ENCODE results near the gene DEGS2.

DEGS2 gene

DNA sequence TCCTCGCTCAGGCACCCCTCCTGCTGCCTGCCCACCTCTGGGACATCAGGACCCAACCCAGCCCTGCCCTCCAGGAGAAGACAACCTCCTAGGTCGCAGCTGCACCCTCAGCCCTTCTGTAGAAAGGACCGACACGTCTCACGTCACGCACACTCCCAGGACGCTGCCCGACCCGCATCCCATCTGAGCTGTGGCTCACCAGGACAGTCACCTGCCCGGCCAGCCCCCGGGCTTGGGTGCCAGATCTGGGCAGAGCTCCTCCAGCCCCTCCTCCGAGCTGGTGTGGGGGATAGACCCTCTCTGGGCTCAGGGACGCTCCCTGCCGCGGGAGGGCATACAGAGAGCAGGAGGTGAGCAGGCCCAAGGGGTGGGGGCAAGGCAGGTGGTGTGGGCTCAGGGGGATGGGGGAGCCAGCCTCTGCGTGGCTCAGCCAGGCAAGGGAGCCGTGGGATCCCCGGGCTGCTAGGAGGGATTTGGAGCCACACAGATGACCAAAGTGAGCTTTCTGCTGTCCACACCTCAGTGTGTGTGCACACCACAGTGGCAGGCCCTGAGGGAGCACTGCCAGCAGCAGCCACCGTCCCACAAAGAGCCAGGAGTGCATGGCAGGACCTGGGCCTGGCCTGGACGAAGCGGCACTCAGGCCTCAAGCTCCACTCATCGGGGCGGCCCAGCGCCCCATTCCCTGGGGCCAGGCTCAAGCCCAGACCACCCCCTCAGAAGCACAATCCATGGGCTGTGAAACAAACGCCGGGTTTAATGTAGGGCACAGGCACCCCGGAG is 13.6 kb downstream of the DEGS2 start:
- no peak overlapping the region for H3K4me3 ChIP-seq (ENCODE audit: low read depth, low read length)
- DNase-seq (ENCODE audit: low read depth, low spot score): no peak
- ChIA-PET POLR2A (no interaction called here), CTCF (interaction anchor here (0.6 to 1.2 kb wide), 2 partner anchors 10 to 12 kb away, joined by 3 read pairs; no protein-coding TSS in a partner anchor)
- TF ChIP-seq CTCF (IDR thresholded peaks at IDR 0.05; ENCODE audit: insufficient read depth, low read length, missing control alignments): no peak

DNA sequence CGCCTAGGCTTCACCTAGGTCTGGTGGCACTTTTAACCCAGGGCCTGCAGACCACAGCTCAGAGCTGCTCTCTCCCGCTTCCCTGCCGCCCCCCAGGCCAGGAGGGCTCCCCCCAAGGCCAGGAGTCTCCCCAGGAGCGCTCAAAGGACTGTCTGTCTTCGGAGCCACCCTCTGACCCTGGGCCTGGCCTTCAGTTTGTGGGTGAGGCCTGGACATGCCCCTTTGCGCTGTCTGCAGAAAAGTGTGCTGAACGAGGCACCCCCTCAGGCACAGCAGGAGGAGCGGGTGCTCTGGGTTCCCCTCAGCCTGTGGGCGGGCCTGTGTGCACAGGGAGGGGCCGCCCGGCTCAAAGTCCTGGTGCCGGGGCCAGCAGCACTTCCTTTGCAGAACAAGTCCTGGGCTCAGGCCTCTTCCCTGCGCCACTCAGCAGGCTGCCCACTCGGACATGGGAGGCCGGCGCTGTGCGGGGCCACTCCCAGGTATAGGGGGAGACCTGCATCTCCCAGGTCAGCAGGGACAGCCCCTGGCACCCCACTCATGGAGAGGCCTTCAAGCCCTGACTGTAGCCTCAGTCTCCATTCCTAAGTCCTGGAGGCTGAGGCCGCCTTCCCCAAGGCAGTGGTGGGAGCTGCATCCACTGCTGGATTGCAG is 14.3 kb downstream of the DEGS2 start:
- POLR2A ChIA-PET: no interaction called here
- no peak for DNase-seq (ENCODE audit: low read depth, low spot score)
- no peak overlapping the region for H3K4me3 ChIP-seq (ENCODE audit: low read depth, low read length)
- CTCF ChIA-PET: interaction anchor here (1.2 kb wide), 1 partner anchor 12 kb away, joined by 3 read pairs; no protein-coding TSS in a partner anchor
- no peak for TF ChIP-seq CTCF (IDR thresholded peaks at IDR 0.05; ENCODE audit: insufficient read depth, low read length, missing control alignments)

DNA sequence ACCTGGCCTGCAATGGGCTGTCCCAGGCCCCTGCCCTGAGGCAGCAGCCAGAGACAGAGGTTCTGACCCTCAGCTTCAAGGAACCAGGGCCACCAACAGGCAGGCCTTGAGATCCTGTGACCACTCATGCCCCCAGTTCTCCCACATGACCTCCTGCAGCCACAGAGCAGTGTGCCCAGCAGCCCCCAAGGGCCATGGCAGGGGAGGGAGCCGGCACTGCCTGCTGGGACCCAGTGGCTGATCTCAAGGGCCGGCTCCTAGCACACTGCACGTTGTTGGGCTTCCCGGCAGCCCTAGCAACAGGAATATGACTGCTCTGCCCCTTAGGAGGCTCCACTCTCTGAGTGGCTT is 14.8 kb downstream of the DEGS2 start:
- POLR2A ChIA-PET: no interaction called here
- CTCF ChIA-PET: interaction anchor here (1.0 kb wide), 1 partner anchor 10 kb away, joined by 3 read pairs; no protein-coding TSS in a partner anchor
- DNase-seq (ENCODE audit: low read depth, low spot score): no peak
- H3K4me3 ChIP-seq (ENCODE audit: low read depth, low read length): no peak overlapping the region
- TF ChIP-seq CTCF (IDR thresholded peaks at IDR 0.05; ENCODE audit: insufficient read depth, low read length, missing control alignments): no peak

GRCh38 chr14:100143934-100144333 is 15.5 kb downstream of the DEGS2 start:
- no peak overlapping the region for H3K4me3 ChIP-seq (ENCODE audit: low read depth, low read length)
- POLR2A ChIA-PET: no interaction called here
- DNase-seq (ENCODE audit: low read depth, low spot score): no peak
- no peak for TF ChIP-seq CTCF (IDR thresholded peaks at IDR 0.05; ENCODE audit: insufficient read depth, low read length, missing control alignments)
- CTCF ChIA-PET: interaction anchor here (1.0 to 1.4 kb wide), 2 partner anchors 11 to 36 kb away, joined by 3 to 8 read pairs; no protein-coding TSS in a partner anchor

- CTCF ChIA-PET: interaction anchor here (1.0 to 1.4 kb wide), 2 partner anchors 12 to 36 kb away, joined by 3 to 8 read pairs; no protein-coding TSS in a partner anchor
- POLR2A ChIA-PET: no interaction called here
- no peak for DNase-seq (ENCODE audit: low read depth, low spot score)
- no peak overlapping the region for H3K4me3 ChIP-seq (ENCODE audit: low read depth, low read length)
- TF ChIP-seq CTCF (IDR thresholded peaks at IDR 0.05; ENCODE audit: insufficient read depth, low read length, missing control alignments): no peak
Measured at GRCh38 chr14:100143523-100143922, 15.9 kb downstream of the DEGS2 start.
